Heart right ventricle (tissue), 16 donors: ENCODE data around the gene PGBD2. TPM values are rescaled to one million over a fixed set of nuclear protein-coding genes. Genes with fewer than 3 reads are reported as not detected.

Source experiments
- ATAC-seq, 8 donors: fragments of 200-7000 bp; cut with Tn5 transposase; one replicate each; pipeline ENCODE4 v1.9.1; 2020; ENCODE audit warnings: mild to moderate bottlenecking in 8 of 8, moderate library complexity in 8 of 8, moderate number of reproducible peaks in 1 of 8
- DNase-seq, 2 donors: peaks; one replicate each; pipeline ENCODE4 v3.0.0-alpha.2; 2020
- H3K27ac ChIP-seq, 10 donors: fragments of 200-600 bp; sonication (generic) in 2 of 10; one replicate each; pipeline versions ENCODE4 v1.5.0 to v1.8.0; 2020 to 2022; ENCODE audit warnings: mild to moderate bottlenecking in 3 of 10
- H3K27me3 ChIP-seq, 7 donors: fragments of 200-600 bp; one replicate each; pipeline ENCODE4 v1.8.0; 2021 to 2022; ENCODE audit warnings: mild to moderate bottlenecking in 2 of 7
- H3K36me3 ChIP-seq, 9 donors: fragments of 200-600 bp; sonication (generic) in 1 of 9; one replicate each; pipeline versions ENCODE4 v1.5.0 to v1.8.0; 2020 to 2022; ENCODE audit warnings: mild to moderate bottlenecking in 2 of 9
- H3K4me1 ChIP-seq, 9 donors: fragments of 200-600 bp; sonication (generic) in 1 of 9; one replicate each; pipeline versions ENCODE4 v1.5.0 to v1.8.0; 2020 to 2022; ENCODE audit warnings: mild to moderate bottlenecking in 4 of 9
- H3K4me3 ChIP-seq, 10 donors: fragments of 200-600 bp; sonication (generic) in 2 of 10; one replicate each; pipeline versions ENCODE4 v1.5.0 to v1.8.0; 2020 to 2022; ENCODE audit warnings: mild to moderate bottlenecking in 7 of 10, moderate library complexity in 2 of 10
- H3K9me3 ChIP-seq, 11 donors: fragments of 200-600 bp in 10 of 11; sonication (generic) in 2 of 11; one replicate each; pipeline versions ENCODE4 v1.5.0 to v1.8.0; 2013 to 2022; ENCODE audit warnings: mild to moderate bottlenecking in 2 of 11, control low read depth in 1 of 11, moderate library complexity in 1 of 11
- CTCF ChIP-seq, 9 donors: fragments of 200-600 bp; sonication (generic) in 2 of 9; IDR thresholded peaks; one replicate each; pipeline versions ENCODE4 v1.5.0 to v1.8.0; 2021 to 2022; ENCODE audit warnings: antibody characterized with exemption in 9 of 9, mild to moderate bottlenecking in 5 of 9, moderate library complexity in 1 of 9
- WGBS, 2 donors: extraction: QIAGEN DNeasy Blood & Tissue Kit; methylation state at CpG; one replicate each; pipeline ENCODE4 v1.1.7; 2013; ENCODE audit warnings: inconsistent platforms in 1 of 2; 5-methylcytosine and 5-hydroxymethylcytosine counted together
- intact Hi-C, 10 donors: fragments of 100-400 bp; cut with DNase I; formaldehyde crosslinking; loops; one replicate each; pipeline versions ENCODE4 v1.11.1 to v1.14.2; 2022
- polyA plus RNA-seq, 2 donors: library from polyadenylated mRNA; stranded (reverse); fragments of 200-250 nt; gene quantifications; one replicate each; pipeline ENCODE4 v1.2.3, GENCODE V29; 2013
- total RNA-seq, 10 donors: library from RNA; stranded (reverse); fragmentation: NEBNext Ultra II Directional in 3 of 10; extraction: Animal tissue kit (Norgen Biotek cat#: 25700) in 3 of 10; gene quantifications; one replicate each; pipeline versions ENCODE4 v1.2.1 to v1.2.4, GENCODE V29; 2021 to 2023
- donor health status: Arrhythmogenic right ventricular cardiomyopathy.
- donor health status: ischemic (EF 13 %, LVEDD 7.1; RV severe dilation, severe dysfunction).
- donor health status: healthy with polysubstance abuse.
- donor health status: DM: no; HTN: yes; CAD: no.
- donor health status: DM: no; HTN: no; CAD: no.
- donor health status: ischemic (EF 25% LVEDD 6.9; RV normal size, moderate dysfunction).
- donor health status: ischemic (EF 25% LVEDD 5.7; RV mildly dilated, moderate dysfunction).
- donor health status: healthy.
- donor health status: DM: yes; HTN: yes; CAD: no.
- donor health status: Ischemic cardiomyopathy.
- donor health status: ischemic (EF 35%, LVEDD 5.7; RV mildly dilated, moderate dysfunction).
- donor health status: nonischemic (EF 11% LVEDD 7.7; RV severe dilation, severe dysfunction).
- donor health status: DM: yes; HTN: yes; CAD: no.
- donor health status: PGD.
- donor health status: ischemic (EF 29% LVEDD 5.4; RV normal size, mild dysfunction).
- donor health status: nonischemic (EF 23%, LVEDD 6.1; RV moderate dilation, normal function).

PGBD2 gene
- total and polyA plus RNA-seq, 12 donors: 1.3 to 3.4 (median 2.2) TPM

- WGBS, 2 donors: 45 to 52% methylated on average over 2 of the region's 2 CpGs
- ATAC-seq: peak in 1 of 8 donors; percentile 14
- peaks cover 0 to 61% (median 21%) of the 10 kb centered on the region in 9 donors for H3K36me3 ChIP-seq
Measured at GRCh38 chr1:248913933-248914332, 7.9 kb downstream of the PGBD2 start.

GRCh38 chr1:248914796-248915381, 8.9 kb downstream of the PGBD2 start:
- ATAC-seq: peak in 2 of 8 donors; percentile 11 to 24
- intact Hi-C loops: no loop called here
- DNase-seq: no peak
- H3K9me3 ChIP-seq: no peaks in the 10 kb centered on the region
- H3K27ac ChIP-seq: no peak overlapping the region
- H3K27me3 ChIP-seq: no peaks in the 10 kb centered on the region
- no peak for TF ChIP-seq CTCF (IDR thresholded peaks at IDR 0.05)
- peaks cover 0 to 70% (median 21%) of the 10 kb centered on the region in 9 donors for H3K36me3 ChIP-seq
- peaks cover 0 to 10% (median 0%) of the 10 kb centered on the region in 9 donors for H3K4me1 ChIP-seq
- WGBS, 2 donors: 62 to 80% methylated on average over 5 of the region's 5 CpGs
- no peak overlapping the region for H3K4me3 ChIP-seq

More at GRCh38 chr1:248913933-248914332, 7.9 kb downstream of the PGBD2 start:
- Histone ChIP-seq H3K4me3 (no peak overlapping the region), H3K4me1 (peaks cover 0 to 15% (median 0%) of the 10 kb centered on the region in 9 donors), H3K27ac (no peak overlapping the region), H3K9me3 (no peaks in the 10 kb centered on the region), H3K27me3 (no peaks in the 10 kb centered on the region)
- no peak for DNase-seq
- no peak for TF ChIP-seq CTCF (IDR thresholded peaks at IDR 0.05)
- intact Hi-C loops: no loop called here

DNA sequence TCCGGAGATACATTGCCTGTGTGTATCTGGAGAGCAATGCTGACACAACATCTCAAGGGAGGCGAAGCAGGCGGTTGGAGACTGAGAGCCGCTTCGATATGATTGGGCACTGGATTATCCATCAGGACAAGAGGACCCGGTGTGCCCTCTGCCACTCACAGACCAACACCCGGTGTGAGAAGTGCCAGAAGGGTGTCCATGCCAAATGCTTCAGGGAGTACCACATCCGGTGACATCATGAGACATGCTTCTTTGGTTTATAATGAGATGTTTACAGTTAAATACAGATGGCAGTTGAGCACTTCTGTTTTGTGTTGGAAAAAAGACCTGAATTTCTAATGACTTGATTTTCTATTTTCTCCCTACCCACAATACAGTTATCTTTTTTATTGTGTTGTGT, 12.1 kb downstream of the PGBD2 start:
- no peak for TF ChIP-seq CTCF (IDR thresholded peaks at IDR 0.05)
- ATAC-seq (no peak), DNase-seq (no peak)
- 90 to 97% methylated on average over 8 of the region's 8 CpGs for WGBS, 2 donors
- peaks cover 0 to 8% (median 0%) of the 10 kb centered on the region in 9 donors for H3K4me1 ChIP-seq
- intact Hi-C loops: no loop called here
- H3K27me3 ChIP-seq: no peaks in the 10 kb centered on the region
- H3K4me3 ChIP-seq: no peak overlapping the region
- no peaks in the 10 kb centered on the region for H3K9me3 ChIP-seq
- no peak overlapping the region for H3K27ac ChIP-seq
- peaks cover 0 to 72% (median 21%) of the 10 kb centered on the region in 9 donors for H3K36me3 ChIP-seq

DNA sequence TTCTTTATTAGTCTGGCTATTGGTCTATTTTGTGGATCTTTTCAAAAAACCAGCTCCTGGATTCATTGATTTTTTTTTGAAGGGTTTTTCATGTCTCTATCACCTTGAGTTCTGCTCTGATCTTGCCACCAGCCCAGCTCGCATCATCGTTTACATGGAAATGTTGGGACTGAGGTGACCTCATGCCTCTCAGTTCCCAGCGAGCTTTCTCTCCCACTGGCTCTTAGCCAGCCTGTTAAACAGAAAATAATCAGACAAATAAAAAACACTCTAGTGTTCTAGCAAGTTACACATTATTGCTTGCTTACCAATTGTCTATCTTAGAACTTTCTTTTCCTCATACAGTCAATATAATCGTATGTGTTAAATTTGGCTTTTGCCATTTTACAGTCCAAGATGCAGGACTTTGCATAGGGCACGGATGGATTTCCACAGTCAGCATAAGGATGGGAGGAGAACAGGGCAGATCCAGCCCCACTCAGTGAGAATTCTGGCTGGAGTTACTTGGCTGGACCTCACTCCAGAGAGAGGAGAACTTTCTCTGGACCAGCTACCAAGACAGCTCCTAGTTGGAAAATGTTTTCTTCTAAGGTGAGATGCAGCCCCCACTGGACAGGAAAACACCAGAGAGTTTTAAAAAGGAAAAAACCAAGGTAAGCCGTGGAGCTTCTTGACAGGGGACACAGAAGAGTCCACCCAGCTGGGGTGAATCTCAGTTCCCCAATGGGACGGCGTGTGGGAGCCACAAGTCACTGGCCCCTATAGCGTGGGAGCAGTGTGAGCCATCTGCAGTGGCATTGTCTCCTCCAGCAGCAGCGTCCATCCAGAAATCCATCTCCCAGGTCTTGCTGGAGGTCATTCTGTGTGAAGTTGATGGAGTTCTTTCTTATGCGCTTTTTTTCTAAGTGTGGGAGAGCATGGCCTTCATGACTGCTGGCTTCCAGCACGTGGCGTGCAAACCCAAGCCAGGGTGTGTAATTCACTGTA, 17.6 kb downstream of the PGBD2 start:
- Histone ChIP-seq H3K9me3 (no peaks in the 10 kb centered on the region), H3K27me3 (no peaks in the 10 kb centered on the region), H3K27ac (no peak overlapping the region), H3K4me3 (no peak overlapping the region), H3K36me3 (peaks cover 0 to 30% (median 0%) of the 10 kb centered on the region in 9 donors), H3K4me1 (peaks cover 0 to 28% (median 0%) of the 10 kb centered on the region in 9 donors)
- intact Hi-C loops: no loop called here
- ATAC-seq: no peak
- DNase-seq: no peak
- WGBS, 2 donors: 80 to 82% methylated on average over 13 of the region's 13 CpGs
- no peak for TF ChIP-seq CTCF (IDR thresholded peaks at IDR 0.05)
